ENCODE data around the gene CACNA1D. TPM values are rescaled to one million over a fixed set of nuclear protein-coding genes. Genes with fewer than 3 reads are reported as not detected.

Gene CACNA1D
- total RNA-seq, 1 donor from 2014 or later, result 6.3 TPM

DNA sequence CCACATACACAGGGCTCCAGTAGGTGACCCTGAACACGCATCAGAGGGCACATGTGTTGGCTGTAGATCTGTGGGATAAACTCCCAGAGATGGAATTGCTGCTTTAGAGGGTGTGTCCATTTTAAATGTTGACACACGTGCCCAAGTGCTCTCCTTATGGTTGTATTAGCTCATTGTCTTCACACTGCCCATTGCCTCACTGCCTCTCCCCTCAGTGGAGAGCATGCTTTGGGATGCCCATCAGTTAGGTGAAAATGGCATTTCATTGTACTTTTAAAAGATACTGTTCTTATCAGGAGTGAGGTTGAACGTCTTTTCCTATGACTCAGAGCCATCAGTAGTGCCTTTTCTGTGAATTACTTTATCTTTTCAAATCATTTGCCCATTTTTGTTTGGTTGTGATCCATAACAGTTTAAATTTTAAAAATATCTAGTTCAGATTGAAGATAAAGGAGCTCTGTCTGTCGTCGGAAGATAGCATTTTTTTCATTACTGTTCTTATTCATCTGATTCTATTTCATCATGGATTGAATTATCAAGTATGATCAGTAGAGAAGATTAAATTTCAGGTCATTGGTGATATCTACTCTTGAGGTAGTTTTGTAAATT, 231.1 kb downstream of the CACNA1D start:
- Mint-ChIP-seq H3K9me3 (ENCODE audit: low read depth) (no peaks in the 10 kb centered on the region), H3K27ac (no peak overlapping the region), H3K4me3 (ENCODE audit: low read depth) (no peak overlapping the region), H3K27me3 (no peaks in the 10 kb centered on the region), H3K36me3 (ENCODE audit: insufficient read depth) (no peaks in the 10 kb centered on the region), H3K4me1 (ENCODE audit: low read depth) (no peaks in the 10 kb centered on the region)
- TF ChIP-seq, protein P1, sequence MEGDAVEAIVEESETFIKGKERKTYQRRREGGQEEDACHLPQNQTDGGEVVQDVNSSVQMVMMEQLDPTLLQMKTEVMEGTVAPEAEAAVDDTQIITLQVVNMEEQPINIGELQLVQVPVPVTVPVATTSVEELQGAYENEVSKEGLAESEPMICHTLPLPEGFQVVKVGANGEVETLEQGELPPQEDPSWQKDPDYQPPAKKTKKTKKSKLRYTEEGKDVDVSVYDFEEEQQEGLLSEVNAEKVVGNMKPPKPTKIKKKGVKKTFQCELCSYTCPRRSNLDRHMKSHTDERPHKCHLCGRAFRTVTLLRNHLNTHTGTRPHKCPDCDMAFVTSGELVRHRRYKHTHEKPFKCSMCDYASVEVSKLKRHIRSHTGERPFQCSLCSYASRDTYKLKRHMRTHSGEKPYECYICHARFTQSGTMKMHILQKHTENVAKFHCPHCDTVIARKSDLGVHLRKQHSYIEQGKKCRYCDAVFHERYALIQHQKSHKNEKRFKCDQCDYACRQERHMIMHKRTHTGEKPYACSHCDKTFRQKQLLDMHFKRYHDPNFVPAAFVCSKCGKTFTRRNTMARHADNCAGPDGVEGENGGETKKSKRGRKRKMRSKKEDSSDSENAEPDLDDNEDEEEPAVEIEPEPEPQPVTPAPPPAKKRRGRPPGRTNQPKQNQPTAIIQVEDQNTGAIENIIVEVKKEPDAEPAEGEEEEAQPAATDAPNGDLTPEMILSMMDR (IDR thresholded peaks at IDR 0.05; ENCODE audit: unreplicated experiment), result no peak
- DNase-seq (ENCODE audit: low spot score, unreplicated experiment), result no peak

- Mint-ChIP-seq H3K4me3 (ENCODE audit: low read depth) (no peak overlapping the region), H3K27me3 (no peaks in the 10 kb centered on the region), H3K9me3 (ENCODE audit: low read depth) (no peaks in the 10 kb centered on the region), H3K4me1 (ENCODE audit: low read depth) (no peaks in the 10 kb centered on the region), H3K27ac (no peak overlapping the region), H3K36me3 (ENCODE audit: insufficient read depth) (no peaks in the 10 kb centered on the region)
- TF ChIP-seq, protein P1 (IDR thresholded peaks at IDR 0.05; ENCODE audit: unreplicated experiment), result no peak
- DNase-seq (ENCODE audit: low spot score, unreplicated experiment), result no peak
These were observed 232.2 kb downstream of the CACNA1D start for GRCh38 chr3:53726643-53727042.

- no peaks in the 10 kb centered on the region for H3K36me3 Mint-ChIP-seq (ENCODE audit: insufficient read depth)
- TF ChIP-seq, protein P1 (IDR thresholded peaks at IDR 0.05; ENCODE audit: unreplicated experiment), result no peak
- H3K27ac Mint-ChIP-seq, result no peak overlapping the region
- no peaks in the 10 kb centered on the region for H3K27me3 Mint-ChIP-seq
- no peaks in the 10 kb centered on the region for H3K4me1 Mint-ChIP-seq (ENCODE audit: low read depth)
- no peaks in the 10 kb centered on the region for H3K9me3 Mint-ChIP-seq (ENCODE audit: low read depth)
- H3K4me3 Mint-ChIP-seq (ENCODE audit: low read depth), result no peak overlapping the region
- no peak for DNase-seq (ENCODE audit: low spot score, unreplicated experiment)
These were observed 234.2 kb downstream of the CACNA1D start for GRCh38 chr3:53728606-53729005.

DNA sequence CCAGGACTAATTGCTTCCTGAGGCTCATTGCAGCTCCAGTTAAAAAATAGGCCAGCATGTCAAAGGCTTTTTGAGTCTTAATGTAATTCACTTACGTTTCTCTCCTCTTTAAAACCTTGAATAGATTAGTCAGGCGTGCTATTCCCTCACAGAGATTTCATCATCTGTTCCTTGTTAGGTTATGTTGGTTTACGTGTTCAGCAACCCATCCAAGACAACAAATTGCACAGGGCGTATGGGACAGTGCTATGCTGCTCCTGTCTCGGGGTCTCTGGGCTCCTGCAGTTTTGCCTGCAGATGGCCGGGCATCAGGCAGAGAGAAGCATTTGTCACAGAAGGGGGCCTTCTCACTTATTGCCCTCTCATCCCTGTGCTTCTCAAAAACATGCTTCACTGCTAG, 234.7 kb downstream of the CACNA1D start:
- Mint-ChIP-seq H3K4me3 (ENCODE audit: low read depth) (no peak overlapping the region), H3K4me1 (ENCODE audit: low read depth) (no peaks in the 10 kb centered on the region), H3K9me3 (ENCODE audit: low read depth) (no peaks in the 10 kb centered on the region), H3K27me3 (no peaks in the 10 kb centered on the region), H3K27ac (no peak overlapping the region), H3K36me3 (ENCODE audit: insufficient read depth) (no peaks in the 10 kb centered on the region)
- DNase-seq (ENCODE audit: low spot score, unreplicated experiment), result no peak
- TF ChIP-seq, protein P1 (IDR thresholded peaks at IDR 0.05; ENCODE audit: unreplicated experiment), result no peak

DNA sequence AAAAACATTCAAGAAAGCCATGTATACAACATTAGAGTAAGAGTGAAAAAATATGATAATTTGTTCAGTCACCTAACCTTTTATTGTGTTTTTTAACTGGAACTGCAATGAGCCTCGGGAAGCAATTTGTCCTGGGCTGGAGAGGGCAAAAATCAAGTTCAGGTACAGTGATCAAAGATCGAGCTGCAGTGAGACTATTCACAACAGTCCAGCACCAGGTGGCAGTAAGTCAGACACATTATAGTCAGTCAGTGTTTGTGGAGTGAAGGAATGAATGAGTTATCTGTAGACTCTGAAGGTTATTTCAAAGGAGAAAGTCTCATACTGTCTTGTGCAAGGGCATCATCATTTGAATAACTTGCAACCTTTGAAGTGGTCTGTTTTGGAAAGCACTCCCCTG, 235.2 kb downstream of the CACNA1D start:
- Mint-ChIP-seq H3K4me1 (ENCODE audit: low read depth) (no peaks in the 10 kb centered on the region), H3K4me3 (ENCODE audit: low read depth) (no peak overlapping the region), H3K36me3 (ENCODE audit: insufficient read depth) (no peaks in the 10 kb centered on the region), H3K27me3 (no peaks in the 10 kb centered on the region), H3K27ac (no peak overlapping the region), H3K9me3 (ENCODE audit: low read depth) (no peaks in the 10 kb centered on the region)
- TF ChIP-seq, protein P1 (IDR thresholded peaks at IDR 0.05; ENCODE audit: unreplicated experiment), result no peak
- no peak for DNase-seq (ENCODE audit: low spot score, unreplicated experiment)

Measured in progenitor cell of endocrine pancreas (in vitro differentiated cells).